ENCODE measurements around the gene STON2.

- TF ChIP-seq YY1 (IDR thresholded peaks at IDR 0.05; ENCODE audit: insufficient read depth, insufficient read length) (no peak), SUZ12 (IDR thresholded peaks at IDR 0.05; ENCODE audit: extremely low read depth, insufficient read depth, insufficient read length) (no peak)
Observed at GRCh38 chr14:81298122-81298521, 102.0 kb downstream of the STON2 start.

All from NT2/D1 (cell line).